Head of caudate nucleus (tissue), 42 donors: Measurements from ENCODE around the gene GSS.

ENCODE experiments used
- DNase-seq, 42 donors: peaks; one replicate each; pipeline versions ENCODE4 v3.0.0 to v3.0.0-alpha.2; 2020 to 2021; ENCODE audit warnings: mixed read lengths in 7 of 42
- intact Hi-C: fragments of 100-400 bp; cut with DNase I; formaldehyde crosslinking; loops from one replicate; pipeline ENCODE4 v1.15.0; 2022

The GSS gene

GRCh38 chr20:34995192-34995591, 39.6 kb upstream of the GSS start:
- intact Hi-C loops, result no loop called here

GRCh38 chr20:34994509-34995131, 39.0 kb upstream of the GSS start:
- intact Hi-C loops, result no loop called here
- DNase-seq, result no peak

More at GRCh38 chr20:34995192-34995591, 39.6 kb upstream of the GSS start:
- no peak for DNase-seq

- DNase-seq, result no peak
- intact Hi-C loops, result no loop called here
Measured at GRCh38 chr20:34993941-34994508, 38.4 kb upstream of the GSS start.

GRCh38 chr20:34992751-34993417, 37.3 kb upstream of the GSS start:
- no peak for DNase-seq
- intact Hi-C loops, result no loop called here

GRCh38 chr20:34990661-34991214, 35.1 kb upstream of the GSS start:
- intact Hi-C loops, result no loop called here
- DNase-seq, result no peak

GRCh38 chr20:34990231-34990630, 34.6 kb upstream of the GSS start:
- intact Hi-C loops, result no loop called here
- no peak for DNase-seq

GRCh38 chr20:34989670-34990069, 34.1 kb upstream of the GSS start:
- DNase-seq, result no peak

GRCh38 chr20:34989118-34989517, 33.5 kb upstream of the GSS start:
- intact Hi-C loops, result no loop called here
- DNase-seq, result no peak

More at GRCh38 chr20:34989670-34990069, 34.1 kb upstream of the GSS start:
- intact Hi-C loops, result no loop called here

- peak in 3 of 42 donors; percentile 19 to 44 (median 39) for DNase-seq
- intact Hi-C loops, result no loop called here
Measured at GRCh38 chr20:34988191-34988540, 32.6 kb upstream of the GSS start.

- peak in 1 of 42 donors; percentile 53 for DNase-seq
- intact Hi-C loops, result no loop called here
Measured at GRCh38 chr20:34987288-34988190, 31.9 kb upstream of the GSS start.

- DNase-seq, result no peak
- intact Hi-C loops, result no loop called here
Measured at GRCh38 chr20:34986311-34987287, 31.0 kb upstream of the GSS start.

- DNase-seq, result no peak
- intact Hi-C loops, result no loop called here
Measured at GRCh38 chr20:34985461-34986310, 30.1 kb upstream of the GSS start.

GRCh38 chr20:34984756-34985261, 29.2 kb upstream of the GSS start:
- intact Hi-C loops, result no loop called here
- DNase-seq, result no peak

GRCh38 chr20:34983995-34984735, 28.6 kb upstream of the GSS start:
- DNase-seq, result no peak
- intact Hi-C loops, result no loop called here

- intact Hi-C loops, result no loop called here
Measured at GRCh38 chr20:34983089-34983820, 27.6 kb upstream of the GSS start.

More at GRCh38 chr20:34983089-34983820, 27.6 kb upstream of the GSS start:
- DNase-seq, result no peak
